ENCODE data around the gene CUL7.
"Not testable (repeated sequence)": the region's sequence is repeated elsewhere in the genome, so short reads cannot be mapped to it uniquely, and the experiment has no call there.

The CUL7 gene

GRCh38 chr6:43053545-43054205, at the start of gene CUL7:
TSS of gene CUL7 (minus strand) at chr6:43053851. CDS start at chr6:43052788, 1,063 bp downstream.
- DNase-seq, result peak; percentile 96

- DNase-seq, result no peak
These were observed 47.8 kb upstream of the CUL7 start for GRCh38 chr6:43101497-43101896.

DNA sequence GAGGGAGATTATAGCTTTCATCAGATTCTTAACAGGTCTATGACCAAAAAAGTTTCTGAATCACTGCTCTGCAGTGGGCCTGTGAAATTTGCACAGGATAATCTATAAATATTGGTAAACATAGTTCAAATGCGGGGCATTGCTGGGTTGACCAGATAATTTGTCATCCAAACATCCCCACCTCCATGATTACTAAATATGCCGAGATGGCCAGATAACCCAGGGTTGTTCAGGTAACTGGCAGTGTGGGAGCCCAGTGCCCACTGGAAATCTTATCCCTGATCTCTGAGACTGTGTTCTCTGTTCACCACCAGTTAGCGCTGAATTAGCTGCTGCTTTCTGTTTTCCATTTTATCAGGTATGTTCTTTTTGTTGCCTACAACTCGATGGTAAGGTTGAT, 43.9 kb upstream of the CUL7 start:
- no peak for DNase-seq

GRCh38 chr6:43097098-43097489, 43.4 kb upstream of the CUL7 start:
- no peak for DNase-seq

DNA sequence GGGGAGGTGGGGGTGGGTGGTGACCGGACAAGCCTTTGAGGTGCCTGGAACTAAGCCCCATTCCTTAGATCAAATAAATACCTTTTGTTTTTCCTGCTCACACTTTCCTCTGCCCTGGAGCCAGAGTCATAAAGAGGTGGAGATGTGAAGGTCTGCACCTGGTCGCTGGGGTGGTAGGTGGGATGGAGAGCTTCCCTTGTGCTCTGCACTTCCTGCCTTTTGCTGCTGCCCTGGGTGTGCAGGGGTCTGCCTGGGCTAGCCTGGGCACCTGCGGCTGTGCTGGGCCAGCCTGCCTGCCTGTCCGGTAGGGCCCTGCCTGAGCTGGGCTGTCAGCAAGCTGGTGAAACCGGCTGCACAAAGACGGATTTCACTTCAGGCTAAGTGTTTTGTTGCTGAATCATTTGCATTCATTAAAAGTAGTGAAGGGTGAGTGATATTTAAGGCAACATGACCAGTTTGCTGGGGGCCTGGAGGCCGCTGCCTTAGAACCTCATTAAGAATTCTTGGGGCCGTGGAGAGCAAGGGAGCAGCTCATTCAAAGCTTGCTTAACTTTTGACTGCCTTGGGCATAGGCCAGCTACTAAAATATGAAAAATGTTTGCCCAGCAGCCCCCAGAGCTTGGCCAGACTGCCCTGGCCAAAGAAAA, 42.9 kb upstream of the CUL7 start:
- no peak for DNase-seq

GRCh38 chr6:43095939-43096338, 42.3 kb upstream of the CUL7 start:
- no peak for DNase-seq

GRCh38 chr6:43093436-43094289, 40.0 kb upstream of the CUL7 start:
- DNase-seq, result no peak

- peak; percentile 28 for DNase-seq
These were observed 39.0 kb upstream of the CUL7 start for GRCh38 chr6:43092635-43093034.

DNA sequence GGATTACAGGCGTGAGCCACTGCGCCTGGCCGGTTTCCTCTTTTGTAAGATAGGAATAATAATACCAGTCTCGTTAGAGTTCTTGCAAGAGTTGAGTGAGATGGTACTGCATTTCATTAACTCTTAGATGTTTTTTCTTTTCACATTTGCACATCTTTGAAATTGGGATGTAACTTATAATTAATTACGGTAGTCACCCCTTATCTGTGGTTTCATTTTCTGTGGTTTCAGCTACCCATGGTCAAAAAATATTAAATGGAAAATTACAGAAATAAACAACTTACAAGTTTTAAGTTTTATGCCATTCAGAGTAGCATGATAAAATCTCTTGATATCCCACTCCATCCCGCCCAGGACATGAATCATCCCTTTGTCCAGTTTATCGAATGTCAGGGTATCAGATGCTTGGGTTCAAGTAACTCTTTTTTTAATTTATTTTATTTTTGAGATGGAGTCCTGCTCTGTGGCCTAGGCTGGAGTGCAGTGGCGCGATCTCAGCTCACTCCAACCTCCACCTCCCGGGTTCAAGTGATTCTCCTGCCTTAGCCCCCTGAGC, 37.9 kb upstream of the CUL7 start:
- DNase-seq, result no peak

DNA sequence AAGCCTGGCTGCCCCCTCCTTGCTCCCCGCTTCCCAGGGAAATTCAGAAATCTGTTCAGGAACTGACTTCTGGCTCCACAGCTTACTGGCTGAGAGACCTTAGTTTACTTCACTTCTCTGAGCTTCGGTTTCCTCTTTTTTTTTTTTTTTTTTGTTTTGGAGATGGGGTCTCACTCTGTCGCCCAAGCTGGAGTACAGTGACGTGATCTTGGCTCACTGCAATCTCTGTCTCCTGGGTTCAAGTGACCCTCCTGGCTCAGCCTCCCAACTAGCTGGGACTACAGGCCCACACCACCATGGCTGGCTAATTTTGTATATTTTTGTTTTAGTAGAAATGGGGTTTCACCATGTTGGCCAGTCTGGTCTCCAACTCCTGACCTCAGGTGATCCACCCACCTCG, 37.4 kb upstream of the CUL7 start:
- no peak for DNase-seq

GRCh38 chr6:43090559-43090956, 36.9 kb upstream of the CUL7 start:
- DNase-seq, result no peak

DNA sequence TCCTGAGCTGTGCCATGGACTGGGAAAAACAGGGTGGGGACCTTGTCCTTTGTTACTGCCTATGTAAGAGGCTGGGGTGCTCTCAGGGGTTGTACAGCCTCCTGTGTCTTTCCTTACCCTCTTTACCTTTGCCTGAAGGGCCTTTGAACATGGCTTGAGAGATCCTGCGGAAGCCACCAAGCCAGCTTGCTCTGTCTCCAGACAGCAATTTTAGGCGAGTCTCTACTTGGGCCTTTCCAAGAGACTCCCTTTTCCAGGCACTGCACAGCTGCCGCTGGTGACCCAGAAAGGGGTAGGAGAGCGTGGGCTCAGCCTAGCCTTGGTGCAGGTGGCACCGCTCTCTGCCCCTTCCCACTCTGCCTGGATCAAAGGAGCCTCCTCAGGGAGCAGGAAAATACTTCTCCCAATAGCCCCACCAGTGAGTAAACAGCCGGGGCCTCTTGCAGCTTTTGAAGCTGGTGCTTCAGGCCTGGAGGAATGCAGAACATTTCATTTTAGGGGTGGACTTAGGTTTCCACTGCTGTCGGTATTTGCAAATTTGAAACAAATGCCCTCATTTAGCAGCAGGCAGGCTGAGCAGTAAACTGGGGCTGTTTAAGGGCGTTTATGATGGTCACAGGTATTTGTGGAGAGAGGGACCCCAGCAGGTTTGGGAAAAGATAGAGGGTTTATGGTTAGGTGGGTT, 36.4 kb upstream of the CUL7 start:
- DNase-seq, result no peak

DNA sequence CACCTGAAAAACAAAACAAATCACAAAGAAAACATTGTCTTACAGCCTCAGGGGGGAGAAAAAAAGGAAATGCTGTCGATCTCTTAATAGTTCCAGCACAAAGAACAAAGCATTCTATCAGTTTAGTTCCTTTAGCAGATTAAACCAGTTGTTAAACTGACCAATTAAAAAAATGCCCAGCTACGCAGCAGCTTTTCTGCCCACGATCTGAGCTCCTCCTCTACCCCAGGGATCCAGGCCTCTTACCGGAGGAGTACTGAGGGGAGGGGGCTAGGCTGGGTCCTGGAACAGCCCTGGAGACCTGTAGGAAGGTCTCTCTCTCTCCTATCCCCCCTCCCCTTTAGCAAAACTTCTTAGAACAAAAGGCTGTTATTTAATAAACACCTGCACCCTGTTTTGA, 35.8 kb upstream of the CUL7 start:
- no peak for DNase-seq

GRCh38 chr6:43088654-43089056, 35.0 kb upstream of the CUL7 start:
- DNase-seq, result no peak

- DNase-seq, result peak; percentile 46
These were observed 32.5 kb upstream of the CUL7 start for GRCh38 chr6:43086022-43086658.

- DNase-seq, result no peak
These were observed 29.4 kb upstream of the CUL7 start for GRCh38 chr6:43082806-43083655.

DNA sequence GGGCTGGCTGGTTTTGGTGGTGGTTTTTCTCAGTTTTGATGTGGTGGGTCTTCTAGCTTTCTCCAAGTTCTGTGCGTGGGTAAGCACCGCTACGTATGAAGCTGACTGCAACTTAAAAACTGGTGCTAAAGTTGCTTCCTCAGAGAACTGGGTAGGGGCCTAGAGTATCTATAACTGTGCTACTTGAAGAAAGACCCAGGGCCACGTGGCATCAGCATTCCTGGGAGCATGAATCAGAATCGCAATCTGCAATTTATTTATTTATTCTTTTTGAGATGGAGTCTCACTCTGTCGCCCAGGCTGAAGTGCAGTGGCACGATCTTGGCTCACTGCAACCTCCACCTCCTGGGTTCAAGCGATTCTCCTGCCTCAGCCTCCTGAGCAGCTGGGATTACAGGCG, 28.3 kb upstream of the CUL7 start:
- not testable (repeated sequence) for DNase-seq

DNA sequence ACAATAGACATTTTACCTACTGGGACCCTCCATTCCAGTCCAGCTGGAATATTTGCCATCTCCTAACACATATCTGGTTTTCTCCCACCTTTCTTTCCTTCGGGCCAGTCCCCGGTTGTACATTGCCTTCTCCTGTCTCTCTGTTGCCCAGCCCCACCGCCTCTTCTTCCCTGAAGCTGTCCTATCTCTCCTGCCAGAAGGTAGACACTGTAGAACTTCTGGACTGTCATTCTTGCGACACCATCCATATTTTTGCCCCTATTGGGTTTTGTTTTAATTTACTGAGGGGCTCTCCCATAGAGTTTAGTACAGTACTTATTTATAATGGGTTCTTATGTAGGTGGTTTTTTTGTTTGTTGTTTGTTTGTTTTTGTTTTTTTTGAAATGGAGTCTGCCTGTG, 27.4 kb upstream of the CUL7 start:
- DNase-seq, result no peak

DNA sequence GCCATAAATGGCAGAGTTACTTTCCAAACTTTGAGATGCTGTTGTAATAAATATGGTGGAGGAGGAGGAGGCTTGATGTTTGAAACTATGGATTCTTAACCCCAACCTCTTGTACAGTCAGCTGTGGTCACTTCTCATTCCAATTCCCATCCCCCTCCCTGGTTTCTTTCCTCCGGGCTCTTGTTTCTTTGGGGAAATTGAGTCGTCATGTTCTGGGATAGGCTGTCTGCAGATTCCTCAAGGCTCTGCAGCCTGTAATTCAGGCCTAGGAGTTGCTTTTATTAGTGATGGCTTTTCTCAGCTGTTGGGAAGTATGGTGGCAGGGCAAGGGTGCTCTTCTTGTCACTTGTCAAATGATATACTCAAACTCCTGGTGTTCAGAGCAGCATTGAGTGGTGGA, 25.0 kb upstream of the CUL7 start:
- no peak for DNase-seq

- DNase-seq, result no peak
These were observed 24.4 kb upstream of the CUL7 start for GRCh38 chr6:43077981-43078511.

DNA sequence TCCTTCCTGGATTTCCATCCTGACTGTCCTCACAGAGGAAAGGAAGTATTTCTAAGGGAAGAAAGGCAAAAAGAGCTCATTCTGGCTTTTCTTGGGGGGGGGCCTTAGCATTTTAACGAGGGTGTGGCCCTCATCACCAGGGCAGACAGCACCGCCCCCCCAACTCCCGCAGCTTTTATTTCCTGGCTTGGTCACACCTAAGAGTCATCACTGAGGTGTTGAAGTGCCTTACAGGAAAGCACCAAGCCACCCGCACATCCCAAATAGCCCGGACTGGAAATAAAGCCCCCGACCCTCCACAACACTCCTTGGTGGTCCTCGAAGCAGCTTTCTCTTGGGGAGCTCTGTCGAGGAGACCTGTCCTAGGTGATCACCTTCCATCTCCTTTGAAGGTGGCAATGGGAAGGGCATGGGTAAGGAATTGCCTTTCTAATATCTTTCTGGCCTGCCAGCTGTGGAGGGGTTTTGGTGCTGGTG, 23.7 kb upstream of the CUL7 start:
- no peak for DNase-seq
